H1 (cell line): Measurements from ENCODE around the gene ZNF512. TPM values are rescaled to one million over a fixed set of nuclear protein-coding genes. Genes with fewer than 3 reads are reported as not detected.
"Not testable (repeated sequence)": the region's sequence is repeated elsewhere in the genome, so short reads cannot be mapped to it uniquely, and the experiment has no call there.

Source experiments
- CTCF ChIA-PET: fragments of 300-600 bp; sonication (Branson Sonifier 250); formaldehyde crosslinking; loops from one replicate; lab custom pipeline; 2021; ENCODE audit not compliant: partially characterized antibody; lab: Charles Lee
- POLR2A ChIA-PET: fragments of 300-600 bp; sonication (Branson Sonifier 250); formaldehyde crosslinking; loops from one replicate; lab custom pipeline; 2021; ENCODE audit warnings: inconsistent platforms; ENCODE audit not compliant: partially characterized antibody; lab: Charles Lee
- DNase-seq, 2 experiments: peaks; one replicate each; pipeline versions ENCODE4 v3.0.0 to v3.0.0-alpha.2; 2010 to 2022; ENCODE audit warnings: low spot score in 2 of 2, low read depth in 1 of 2, mixed read lengths in 1 of 2
- FAIRE-seq: peaks from 2 replicates; lab custom pipeline; 2011; peaks lifted over from hg19 to GRCh38; lab: Jason Lieb, UNC
- H2AFZ ChIP-seq: 2 replicates; pipeline ENCODE4 v1.8.1; 2012; ENCODE audit warnings: low read length, inconsistent platforms
- H2AK5ac ChIP-seq: 2 replicates; pipeline ENCODE4 v1.6.1; 2013; ENCODE audit warnings: low read depth, low read length
- H2BK120ac ChIP-seq: replicated peaks from 2 replicates; pipeline ENCODE3; 2013; ENCODE audit warnings: low read depth, low read length, inconsistent platforms
- H2BK12ac ChIP-seq: 2 replicates; pipeline ENCODE4 v1.6.1; 2013; ENCODE audit warnings: low read depth, low read length
- H2BK15ac ChIP-seq: 2 replicates; pipeline ENCODE4 v1.6.1; 2013; ENCODE audit warnings: low read length
- H2BK20ac ChIP-seq: 2 replicates; pipeline ENCODE4 v1.6.1; 2013; ENCODE audit warnings: low read length
- H2BK5ac ChIP-seq: 2 replicates; pipeline ENCODE4 v1.6.1; 2013; ENCODE audit warnings: low read depth, low read length
- H3K14ac ChIP-seq: 2 replicates; pipeline ENCODE4 v1.6.1; 2013; ENCODE audit warnings: inconsistent platforms; ENCODE audit not compliant: insufficient read length
- H3K18ac ChIP-seq: 2 replicates; pipeline ENCODE4 v1.6.1; 2013; ENCODE audit warnings: low read length; ENCODE audit errors: extremely low read depth
- H3K23ac ChIP-seq: 2 replicates; pipeline ENCODE4 v1.6.1; 2013; ENCODE audit warnings: inconsistent platforms; ENCODE audit not compliant: insufficient read length
- H3K23me2 ChIP-seq: 2 replicates; pipeline ENCODE4 v1.6.1; 2013; ENCODE audit warnings: low read depth, low read length
- H3K27ac ChIP-seq: 2 replicates; pipeline ENCODE4 v1.6.1; 2011; ENCODE audit warnings: low read depth, low read length, inconsistent platforms
- H3K27me3 ChIP-seq, 4 experiments: replicated peaks in 1 of 4; 1 replicate in 1 of 4; 2 replicates in 3 of 4; pipeline versions ENCODE4 v1.6.1 to v1.8.1; 2011 to 2013; ENCODE audit warnings: low read length in 3 of 4, mild to moderate bottlenecking in 3 of 4, inconsistent platforms in 2 of 4, mixed read lengths in 2 of 4, moderate library complexity in 1 of 4; ENCODE audit not compliant: control insufficient read depth in 3 of 4, insufficient read depth in 3 of 4; ENCODE audit errors: extremely low read depth in 1 of 4
- H3K36me3 ChIP-seq, 4 experiments: 2 replicates each; pipeline versions ENCODE4 v1.6.1 to v1.8.1; 2011 to 2013; ENCODE audit warnings: mild to moderate bottlenecking in 4 of 4, low read length in 3 of 4, moderate library complexity in 2 of 4, control low read depth in 1 of 4, inconsistent platforms in 1 of 4; ENCODE audit not compliant: insufficient read depth in 4 of 4, control insufficient read depth in 2 of 4
- H3K4ac ChIP-seq: replicated peaks from 2 replicates; pipeline ENCODE3; 2013; ENCODE audit warnings: low read length, low read depth, mixed read lengths, inconsistent platforms; ENCODE audit not compliant: insufficient read length
- H3K4me1 ChIP-seq, 4 experiments: replicated peaks in 1 of 4; 1 replicate in 1 of 4; 2 replicates in 3 of 4; pipeline versions ENCODE4 v1.6.1 to v1.8.1; 2011 to 2013; ENCODE audit warnings: low read length in 3 of 4, inconsistent platforms in 2 of 4, mixed read lengths in 1 of 4; ENCODE audit not compliant: insufficient read depth in 4 of 4, control insufficient read depth in 3 of 4
- H3K4me2 ChIP-seq, 2 experiments: 2 replicates each; pipeline versions ENCODE4 v1.6.1 to v1.8.1; 2011 to 2013; ENCODE audit warnings: low read depth in 2 of 2, low read length in 2 of 2, control low read depth in 1 of 2, inconsistent platforms in 1 of 2, mild to moderate bottlenecking in 1 of 2; ENCODE audit not compliant: insufficient read depth in 1 of 2
- H3K4me3 ChIP-seq, 4 experiments: fragments of 200-600, 300-600 bp in 1 of 4; sonication (generic), shearing (Covaris generic), sonication (Bioruptor Twin) in 1 of 4; 2 replicates each; pipeline versions ENCODE4 v1.5.1 to v1.8.1; 2011 to 2016; ENCODE audit warnings: low read length in 4 of 4, low read depth in 3 of 4, control low read depth in 2 of 4, inconsistent platforms in 2 of 4, mild to moderate bottlenecking in 2 of 4, mixed read lengths in 1 of 4, moderate library complexity in 1 of 4; ENCODE audit not compliant: insufficient read depth in 2 of 4; ENCODE audit errors: extremely low read depth in 1 of 4
- H3K56ac ChIP-seq: replicated peaks from 2 replicates; pipeline ENCODE3; 2013; ENCODE audit warnings: low read depth, mild to moderate bottlenecking, mixed read lengths, low read length, inconsistent platforms; ENCODE audit not compliant: insufficient read length
- H3K79me1 ChIP-seq: 2 replicates; pipeline ENCODE4 v1.6.1; 2013; ENCODE audit warnings: low read depth, low read length, control low read depth
- H3K79me2 ChIP-seq, 2 experiments: 2 replicates each; pipeline versions ENCODE4 v1.6.1 to v1.8.1; 2012 to 2013; ENCODE audit warnings: low read length in 2 of 2, mild to moderate bottlenecking in 2 of 2, inconsistent platforms in 1 of 2; ENCODE audit not compliant: insufficient read depth in 2 of 2, control insufficient read depth in 1 of 2
- H3K9ac ChIP-seq, 4 experiments: replicated peaks in 1 of 4; 1 replicate in 1 of 4; 2 replicates in 3 of 4; pipeline versions ENCODE4 v1.6.1 to v1.8.1; 2011 to 2013; ENCODE audit warnings: low read depth in 3 of 4, low read length in 3 of 4, control low read depth in 2 of 4, mild to moderate bottlenecking in 2 of 4, moderate library complexity in 2 of 4, inconsistent platforms in 1 of 4; ENCODE audit errors: extremely low read depth in 1 of 4
- H3K9me3 ChIP-seq, 2 experiments: 2 replicates each; pipeline versions ENCODE4 v1.6.1 to v1.8.1; 2012 to 2013; ENCODE audit warnings: mild to moderate bottlenecking in 2 of 2, moderate library complexity in 2 of 2, control low read depth in 1 of 2, inconsistent platforms in 1 of 2, low read depth in 1 of 2, low read length in 1 of 2, mixed read lengths in 1 of 2; ENCODE audit not compliant: insufficient read depth in 2 of 2
- H4K20me1 ChIP-seq, 2 experiments: replicated peaks in 1 of 2; 2 replicates each; pipeline versions ENCODE3 to v1.8.1; 2011 to 2013; ENCODE audit warnings: inconsistent platforms in 2 of 2, low read length in 2 of 2, mild to moderate bottlenecking in 1 of 2; ENCODE audit not compliant: insufficient read depth in 2 of 2, control insufficient read depth in 1 of 2
- H4K5ac ChIP-seq: 2 replicates; pipeline ENCODE4 v1.6.1; 2013; ENCODE audit warnings: low read length, low read depth, mixed read lengths, inconsistent platforms; ENCODE audit not compliant: insufficient read length
- H4K8ac ChIP-seq: 2 replicates; pipeline ENCODE4 v1.8.0; 2013; ENCODE audit warnings: mild to moderate bottlenecking, moderate library complexity, low read length, inconsistent platforms; ENCODE audit not compliant: insufficient read depth; ENCODE audit errors: extremely low read depth
- H4K91ac ChIP-seq: replicated peaks from 2 replicates; pipeline ENCODE3; 2013; ENCODE audit warnings: low read length, mixed read lengths, inconsistent platforms; ENCODE audit not compliant: insufficient read length
- WGBS, 2 experiments: shearing (Covaris generic) in 1 of 2; methylation state at CpG; one replicate each; pipeline versions ENCODE4 v1.1.6 to v1.1.7; 2013 to 2015; ENCODE audit warnings: low lambda C conversion rate in 2 of 2, mixed read lengths in 2 of 2, inconsistent platforms in 1 of 2, low coverage in 1 of 2, missing lambda C conversion rate in 1 of 2; ENCODE audit not compliant: insufficient replicate concordance in 2 of 2, insufficient coverage in 1 of 2, insufficient read length in 1 of 2; ENCODE audit errors: extremely low coverage in 1 of 2, missing lambda C conversion rate in 1 of 2; 5-methylcytosine and 5-hydroxymethylcytosine counted together
- polyA plus RNA-seq, 7 experiments: library from polyadenylated mRNA; depleted of rRNA in 3 of 7; stranded (reverse) in 5 of 7; unstranded in 2 of 7; fragments of >200 nt in 5 of 7; fragments of 200-250 nt in 2 of 7; gene quantifications; 1 replicate in 5 of 7; 2 replicates in 1 of 7; 4 replicates in 1 of 7; pipeline versions ENCODE4 v1.2.1 to v1.2.3, GENCODE V29; 2011 to 2013; ENCODE audit warnings: missing spikeins in 2 of 7, mixed read lengths in 2 of 7
- total RNA-seq: library from RNA; stranded (reverse); fragmentation: NEBNext Ultra II Directional; extraction: Animal tissue kit (Norgen Biotek cat#: 25700); gene quantifications from 2 replicates; pipeline ENCODE4 v1.2.1, GENCODE V29; 2021

The ZNF512 gene
- total and polyA plus RNA-seq, 2 of the 8 experiments (the other 6 are each of a cell fraction or from before 2014, with no cell fraction given) = 17.6 to 37.9 TPM

DNA sequence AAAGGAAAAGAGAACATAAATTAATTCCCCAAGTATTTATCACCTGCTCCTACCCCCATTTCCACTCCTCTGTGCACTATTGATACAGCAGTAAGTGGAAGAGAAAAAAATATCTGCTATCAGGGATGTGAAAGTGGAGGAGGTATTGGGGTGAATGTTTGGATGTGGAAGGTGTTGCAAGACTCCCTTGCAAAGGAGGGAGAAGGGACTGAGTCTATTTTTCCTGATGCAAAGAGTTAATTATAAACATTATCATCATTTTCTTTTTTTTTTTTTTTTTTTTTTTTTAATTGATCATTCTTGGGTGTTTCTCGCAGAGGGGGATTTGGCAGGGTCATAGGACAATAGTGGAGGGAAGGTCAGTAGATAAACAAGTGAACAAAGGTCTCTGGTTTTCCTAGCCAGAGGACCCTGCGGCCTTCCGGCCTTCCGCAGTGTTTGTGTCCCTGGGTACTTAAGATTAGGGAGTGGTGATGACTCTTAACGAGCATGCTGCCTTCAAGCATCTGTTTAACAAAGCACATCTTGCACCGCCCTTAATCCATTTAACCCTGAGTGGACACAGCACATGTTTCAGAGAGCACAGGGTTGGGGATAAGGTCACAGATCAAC lies 43.9 kb upstream of the ZNF512 start:
- H3K79me1 ChIP-seq, H2BK5ac ChIP-seq, H4K20me1 ChIP-seq, FAIRE-seq, H3K27me3 ChIP-seq, H3K18ac ChIP-seq, H2BK120ac ChIP-seq, H3K4me1 ChIP-seq, H4K91ac ChIP-seq, H3K23me2 ChIP-seq, H2AK5ac ChIP-seq, H3K4ac ChIP-seq, H2BK12ac ChIP-seq, H3K9ac ChIP-seq, H4K8ac ChIP-seq, CTCF ChIA-PET, H3K79me2 ChIP-seq, H4K5ac ChIP-seq, H3K9me3 ChIP-seq, DNase-seq, H3K23ac ChIP-seq, H2AFZ ChIP-seq, H3K4me2 ChIP-seq, H3K14ac ChIP-seq, H2BK15ac ChIP-seq, H2BK20ac ChIP-seq, H3K36me3 ChIP-seq, H3K27ac ChIP-seq, H3K4me3 ChIP-seq: not testable (repeated sequence)
- WGBS, 2 experiments = 81% methylated on average over 4 of the region's 6 CpGs; no CpG with 5 or more reads in 1 of the 2 experiments
- H3K56ac ChIP-seq = peak overlapping the region; percentile 17
- POLR2A ChIA-PET = interaction anchor here (0.7 kb wide), 1 partner anchor 34 kb away, joined by 3 read pairs; no protein-coding TSS in a partner anchor

DNA sequence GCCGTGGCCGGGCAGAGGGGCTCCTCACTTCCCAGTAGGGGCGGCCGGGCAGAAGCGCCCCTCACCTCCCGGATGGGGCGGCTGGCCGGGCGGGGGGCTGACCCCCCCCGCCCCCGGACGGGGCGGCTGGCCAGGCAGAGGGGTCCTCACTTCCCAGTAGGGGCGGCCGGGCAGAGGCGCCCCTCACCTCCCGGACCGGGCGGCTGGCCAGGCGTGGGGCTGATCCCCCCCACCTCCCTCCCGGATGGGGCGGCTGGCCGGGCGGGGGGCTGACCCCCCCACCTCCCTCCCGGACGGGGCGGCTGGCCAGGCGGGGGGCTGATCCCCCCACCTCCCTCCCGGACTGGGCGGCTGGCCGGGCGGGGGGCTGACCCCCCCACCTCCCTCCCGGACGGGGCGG lies 43.2 kb upstream of the ZNF512 start:
- H3K79me1 ChIP-seq, H4K91ac ChIP-seq, H2AK5ac ChIP-seq, H2BK120ac ChIP-seq, H3K4ac ChIP-seq, H3K23ac ChIP-seq, CTCF ChIA-PET, H3K4me3 ChIP-seq, H3K9ac ChIP-seq, H3K23me2 ChIP-seq, H3K4me1 ChIP-seq, H3K79me2 ChIP-seq, H3K27me3 ChIP-seq, H4K20me1 ChIP-seq, H3K18ac ChIP-seq, H3K4me2 ChIP-seq, H2BK12ac ChIP-seq, H3K14ac ChIP-seq, FAIRE-seq, H2BK20ac ChIP-seq, H3K9me3 ChIP-seq, POLR2A ChIA-PET, H3K36me3 ChIP-seq, H2AFZ ChIP-seq, H4K5ac ChIP-seq, H2BK15ac ChIP-seq, H3K56ac ChIP-seq, DNase-seq, H2BK5ac ChIP-seq, H4K8ac ChIP-seq, H3K27ac ChIP-seq: not testable (repeated sequence)
- WGBS, 2 experiments = no CpG with 5 or more reads among the region's 35 CpGs
